Neural cell (in vitro differentiated cells): ENCODE results near the gene ERC2.

Experiments
- EP300 ChIP-seq: fragments of 450-650 bp; conservative IDR thresholded peaks from 2 replicates; pipeline ENCODE4 v1.6.1; 2014; ENCODE audit warnings: antibody characterized with exemption, mild to moderate bottlenecking, moderate library complexity; ENCODE audit not compliant: poor library complexity, severe bottlenecking
- EZH2 ChIP-seq: fragments of 200-600, 300-800 bp; shearing (Covaris generic), sonication (generic); IDR thresholded peaks from 2 replicates; pipeline ENCODE4 v1.6.1; 2014; ENCODE audit warnings: antibody characterized with exemption, low read length, borderline replicate concordance, mild to moderate bottlenecking; ENCODE audit not compliant: insufficient read depth, poor library complexity, severe bottlenecking
- MXI1 ChIP-seq: fragments of 450-650 bp; conservative IDR thresholded peaks from 2 replicates; pipeline ENCODE4 v1.6.1; 2014; ENCODE audit warnings: antibody characterized with exemption, mild to moderate bottlenecking; ENCODE audit not compliant: poor library complexity, severe bottlenecking
- POLR2AphosphoS5 ChIP-seq: IDR thresholded peaks from 2 replicates; pipeline ENCODE4 v1.6.1; 2012
- RAD21 ChIP-seq: fragments of 450-650 bp; conservative IDR thresholded peaks from 2 replicates; pipeline ENCODE4 v1.6.1; 2014; ENCODE audit warnings: antibody characterized with exemption, mild to moderate bottlenecking, moderate library complexity
- REST ChIP-seq: IDR thresholded peaks from 2 replicates; pipeline ENCODE4 v1.6.1; 2012; ENCODE audit warnings: borderline replicate concordance
- TF ChIP-seq, protein P1 (sequence below): fragments of 450-650 bp; IDR thresholded peaks from 2 replicates; pipeline ENCODE4 v1.5.1; 2014; ENCODE audit warnings: antibody characterized with exemption, mild to moderate bottlenecking, moderate library complexity; ENCODE audit not compliant: poor library complexity, severe bottlenecking

DNA sequence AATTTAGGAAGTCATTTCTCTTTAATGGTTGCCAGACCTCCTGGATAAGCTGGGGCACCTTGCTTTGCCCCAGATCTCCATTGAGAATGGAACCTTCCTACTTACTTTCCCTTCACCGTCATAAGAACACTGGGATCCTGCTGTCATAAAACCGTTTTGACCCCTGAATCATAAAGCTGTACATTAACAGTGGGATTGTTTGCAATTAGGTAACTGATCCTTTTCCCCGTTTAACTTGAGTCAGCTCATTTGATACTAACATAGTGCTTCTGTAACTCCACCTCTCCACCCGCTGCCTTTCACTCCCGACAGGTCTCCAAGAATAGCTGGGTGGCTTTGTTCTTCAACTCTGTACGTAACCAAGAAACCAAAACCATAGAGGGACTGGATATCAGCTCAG is 673.0 kb downstream of the ERC2 start:
- TF ChIP-seq, protein P1, sequence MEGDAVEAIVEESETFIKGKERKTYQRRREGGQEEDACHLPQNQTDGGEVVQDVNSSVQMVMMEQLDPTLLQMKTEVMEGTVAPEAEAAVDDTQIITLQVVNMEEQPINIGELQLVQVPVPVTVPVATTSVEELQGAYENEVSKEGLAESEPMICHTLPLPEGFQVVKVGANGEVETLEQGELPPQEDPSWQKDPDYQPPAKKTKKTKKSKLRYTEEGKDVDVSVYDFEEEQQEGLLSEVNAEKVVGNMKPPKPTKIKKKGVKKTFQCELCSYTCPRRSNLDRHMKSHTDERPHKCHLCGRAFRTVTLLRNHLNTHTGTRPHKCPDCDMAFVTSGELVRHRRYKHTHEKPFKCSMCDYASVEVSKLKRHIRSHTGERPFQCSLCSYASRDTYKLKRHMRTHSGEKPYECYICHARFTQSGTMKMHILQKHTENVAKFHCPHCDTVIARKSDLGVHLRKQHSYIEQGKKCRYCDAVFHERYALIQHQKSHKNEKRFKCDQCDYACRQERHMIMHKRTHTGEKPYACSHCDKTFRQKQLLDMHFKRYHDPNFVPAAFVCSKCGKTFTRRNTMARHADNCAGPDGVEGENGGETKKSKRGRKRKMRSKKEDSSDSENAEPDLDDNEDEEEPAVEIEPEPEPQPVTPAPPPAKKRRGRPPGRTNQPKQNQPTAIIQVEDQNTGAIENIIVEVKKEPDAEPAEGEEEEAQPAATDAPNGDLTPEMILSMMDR: no peak
- no peak for TF ChIP-seq POLR2AphosphoS5
- TF ChIP-seq EZH2: no peak
- no peak for TF ChIP-seq RAD21
- no peak for TF ChIP-seq EP300
- no peak for TF ChIP-seq MXI1
- TF ChIP-seq REST: no peak
